ENCODE results near the gene FAM200A. TPM values are rescaled to one million over a fixed set of nuclear protein-coding genes. Genes with fewer than 3 reads are reported as not detected.

Gene FAM200A
- total and polyA plus RNA-seq, 2 of the 13 experiments (the other 11 are each of a cell fraction or from before 2014, with no cell fraction given): 4.7 to 6.3 TPM

DNA sequence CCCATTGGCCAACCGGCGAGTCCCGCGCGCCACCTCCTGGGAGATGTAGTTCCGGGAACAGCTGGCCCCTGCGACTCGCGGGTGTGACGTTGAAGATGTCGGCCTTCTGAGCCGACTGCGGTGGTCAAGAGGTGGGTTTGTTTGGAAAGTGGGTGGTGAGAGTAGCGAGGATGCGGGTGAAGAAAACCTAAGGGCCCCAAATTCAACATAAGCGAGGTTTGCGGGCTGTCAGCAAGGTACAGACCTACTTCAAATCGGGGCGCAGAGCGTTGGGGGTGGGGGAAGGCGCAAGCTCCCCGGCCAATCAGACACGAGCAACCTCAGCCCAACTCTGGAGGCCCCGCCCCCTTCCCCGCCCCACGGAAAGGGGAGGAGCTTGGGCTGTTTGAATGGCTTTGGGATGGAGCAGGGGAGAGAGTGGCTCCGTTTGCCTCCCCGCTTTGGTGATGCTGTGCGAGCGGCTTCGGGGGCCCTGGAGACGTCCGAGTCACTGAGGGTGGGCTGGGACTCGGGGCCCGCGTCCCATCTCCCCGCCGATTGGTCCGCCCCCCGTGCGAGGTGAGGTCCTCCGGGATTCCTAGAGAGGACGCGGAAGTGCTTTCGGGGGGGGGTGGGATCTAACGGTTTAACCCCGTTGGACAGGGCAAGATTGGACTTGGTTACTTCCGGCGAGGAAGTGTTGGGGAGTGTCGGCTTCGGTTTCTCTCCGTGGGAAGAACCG is 47.2 kb downstream of the FAM200A start, which contains the start of gene ZKSCAN5 (continued):
- TF ChIP-seq, protein P1, sequence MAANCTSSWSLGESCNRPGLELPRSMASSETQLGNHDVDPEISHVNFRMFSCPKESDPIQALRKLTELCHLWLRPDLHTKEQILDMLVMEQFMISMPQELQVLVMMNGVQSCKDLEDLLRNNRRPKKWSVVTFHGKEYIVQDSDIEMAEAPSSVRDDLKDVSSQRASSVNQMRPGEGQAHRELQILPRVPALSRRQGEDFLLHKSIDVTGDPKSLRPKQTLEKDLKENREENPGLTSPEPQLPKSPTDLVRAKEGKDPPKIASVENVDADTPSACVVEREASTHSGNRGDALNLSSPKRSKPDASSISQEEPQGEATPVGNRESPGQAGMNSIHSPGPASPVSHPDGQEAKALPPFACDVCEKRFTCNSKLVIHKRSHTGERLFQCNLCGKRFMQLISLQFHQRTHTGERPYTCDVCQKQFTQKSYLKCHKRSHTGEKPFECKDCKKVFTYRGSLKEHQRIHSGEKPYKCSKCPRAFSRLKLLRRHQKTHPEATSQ (CRISPR knock-in tag; IDR thresholded peaks at IDR 0.05; ENCODE audit: borderline replicate concordance): no peak
- TF ChIP-seq, protein P2, sequence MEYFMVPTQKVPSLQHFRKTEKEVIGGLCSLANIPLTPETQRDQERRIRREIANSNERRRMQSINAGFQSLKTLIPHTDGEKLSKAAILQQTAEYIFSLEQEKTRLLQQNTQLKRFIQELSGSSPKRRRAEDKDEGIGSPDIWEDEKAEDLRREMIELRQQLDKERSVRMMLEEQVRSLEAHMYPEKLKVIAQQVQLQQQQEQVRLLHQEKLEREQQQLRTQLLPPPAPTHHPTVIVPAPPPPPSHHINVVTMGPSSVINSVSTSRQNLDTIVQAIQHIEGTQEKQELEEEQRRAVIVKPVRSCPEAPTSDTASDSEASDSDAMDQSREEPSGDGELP (IDR thresholded peaks at IDR 0.05; ENCODE audit: borderline replicate concordance, low read depth): peak; percentile 78; the same call in 1 of the 2 replicates
- no peak for TF ChIP-seq MED1 (CRISPR knock-in tag; IDR thresholded peaks at IDR 0.05)
- no peak for TF ChIP-seq NKX3-1 (CRISPR knock-in tag; IDR thresholded peaks at IDR 0.05)
- TF ChIP-seq, protein P3, sequence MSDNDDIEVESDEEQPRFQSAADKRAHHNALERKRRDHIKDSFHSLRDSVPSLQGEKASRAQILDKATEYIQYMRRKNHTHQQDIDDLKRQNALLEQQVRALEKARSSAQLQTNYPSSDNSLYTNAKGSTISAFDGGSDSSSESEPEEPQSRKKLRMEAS (IDR thresholded peaks at IDR 0.05): peak; percentile 55
- 0 out of 2 replicates have a peak, but pooled peaks have one; percentile 30 for TF ChIP-seq ZNF335 (CRISPR knock-in tag; IDR thresholded peaks at IDR 0.05)
- TF ChIP-seq, protein P4, sequence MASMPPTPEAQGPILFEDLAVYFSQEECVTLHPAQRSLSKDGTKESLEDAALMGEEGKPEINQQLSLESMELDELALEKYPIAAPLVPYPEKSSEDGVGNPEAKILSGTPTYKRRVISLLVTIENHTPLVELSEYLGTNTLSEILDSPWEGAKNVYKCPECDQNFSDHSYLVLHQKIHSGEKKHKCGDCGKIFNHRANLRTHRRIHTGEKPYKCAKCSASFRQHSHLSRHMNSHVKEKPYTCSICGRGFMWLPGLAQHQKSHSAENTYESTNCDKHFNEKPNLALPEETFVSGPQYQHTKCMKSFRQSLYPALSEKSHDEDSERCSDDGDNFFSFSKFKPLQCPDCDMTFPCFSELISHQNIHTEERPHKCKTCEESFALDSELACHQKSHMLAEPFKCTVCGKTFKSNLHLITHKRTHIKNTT (CRISPR knock-in tag; IDR thresholded peaks at IDR 0.05): no peak
- TF ChIP-seq ZNF570 (CRISPR knock-in tag; IDR thresholded peaks at IDR 0.05; ENCODE audit: borderline replicate concordance): no peak
- no peak; the same call in 1 of the 2 replicates for TF ChIP-seq KLF12 (CRISPR knock-in tag; IDR thresholded peaks at IDR 0.05; ENCODE audit: borderline replicate concordance)
- TF ChIP-seq ZNF230 (CRISPR knock-in tag; IDR thresholded peaks at IDR 0.05): no peak; the same call in 1 of the 2 replicates
- peak; percentile 66; the same call in 1 of the 2 replicates for TF ChIP-seq HOXD1 (CRISPR knock-in tag; IDR thresholded peaks at IDR 0.05)
- TF ChIP-seq RFXAP (CRISPR knock-in tag; IDR thresholded peaks at IDR 0.05; ENCODE audit: borderline replicate concordance): peak; percentile 17; the same call in 1 of the 2 replicates
- no peak; the same call in 1 of the 2 replicates for TF ChIP-seq ISL2 (CRISPR knock-in tag; IDR thresholded peaks at IDR 0.05)
- TF ChIP-seq RARA (CRISPR knock-in tag; IDR thresholded peaks at IDR 0.05): 0 out of 2 replicates have a peak, but pooled peaks have one; percentile 17
- no peak for TF ChIP-seq ZNF782 (CRISPR knock-in tag; IDR thresholded peaks at IDR 0.05; ENCODE audit: borderline replicate concordance)
- TF ChIP-seq WIZ (CRISPR knock-in tag; IDR thresholded peaks at IDR 0.05): 0 out of 2 replicates have a peak, but pooled peaks have one; percentile 25
- TF ChIP-seq KAT2B (IDR thresholded peaks at IDR 0.05; ENCODE audit: borderline replicate concordance, low read depth, low read length): no peak
- TF ChIP-seq CHD4 (IDR thresholded peaks at IDR 0.05; ENCODE audit: borderline replicate concordance, low read length): no peak
- TF ChIP-seq SNAPC2 (CRISPR knock-in tag; IDR thresholded peaks at IDR 0.05): no peak
- TF ChIP-seq, protein P5, sequence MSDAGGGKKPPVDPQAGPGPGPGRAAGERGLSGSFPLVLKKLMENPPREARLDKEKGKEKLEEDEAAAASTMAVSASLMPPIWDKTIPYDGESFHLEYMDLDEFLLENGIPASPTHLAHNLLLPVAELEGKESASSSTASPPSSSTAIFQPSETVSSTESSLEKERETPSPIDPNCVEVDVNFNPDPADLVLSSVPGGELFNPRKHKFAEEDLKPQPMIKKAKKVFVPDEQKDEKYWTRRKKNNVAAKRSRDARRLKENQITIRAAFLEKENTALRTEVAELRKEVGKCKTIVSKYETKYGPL (CRISPR knock-in tag; IDR thresholded peaks at IDR 0.05): no peak
- no peak for TF ChIP-seq ZNF703 (CRISPR knock-in tag; IDR thresholded peaks at IDR 0.05; ENCODE audit: borderline replicate concordance)
- TF ChIP-seq, protein P6, sequence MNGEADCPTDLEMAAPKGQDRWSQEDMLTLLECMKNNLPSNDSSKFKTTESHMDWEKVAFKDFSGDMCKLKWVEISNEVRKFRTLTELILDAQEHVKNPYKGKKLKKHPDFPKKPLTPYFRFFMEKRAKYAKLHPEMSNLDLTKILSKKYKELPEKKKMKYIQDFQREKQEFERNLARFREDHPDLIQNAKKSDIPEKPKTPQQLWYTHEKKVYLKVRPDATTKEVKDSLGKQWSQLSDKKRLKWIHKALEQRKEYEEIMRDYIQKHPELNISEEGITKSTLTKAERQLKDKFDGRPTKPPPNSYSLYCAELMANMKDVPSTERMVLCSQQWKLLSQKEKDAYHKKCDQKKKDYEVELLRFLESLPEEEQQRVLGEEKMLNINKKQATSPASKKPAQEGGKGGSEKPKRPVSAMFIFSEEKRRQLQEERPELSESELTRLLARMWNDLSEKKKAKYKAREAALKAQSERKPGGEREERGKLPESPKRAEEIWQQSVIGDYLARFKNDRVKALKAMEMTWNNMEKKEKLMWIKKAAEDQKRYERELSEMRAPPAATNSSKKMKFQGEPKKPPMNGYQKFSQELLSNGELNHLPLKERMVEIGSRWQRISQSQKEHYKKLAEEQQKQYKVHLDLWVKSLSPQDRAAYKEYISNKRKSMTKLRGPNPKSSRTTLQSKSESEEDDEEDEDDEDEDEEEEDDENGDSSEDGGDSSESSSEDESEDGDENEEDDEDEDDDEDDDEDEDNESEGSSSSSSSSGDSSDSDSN (CRISPR knock-in tag; IDR thresholded peaks at IDR 0.05): no peak
- peak; percentile 69 for TF ChIP-seq YY1 (IDR thresholded peaks at IDR 0.05; ENCODE audit: insufficient read depth, insufficient replicate concordance, low read depth, low read length)
- peak; percentile 77 for TF ChIP-seq SPEN (CRISPR knock-in tag; IDR thresholded peaks at IDR 0.05; ENCODE audit: low read depth)

All from HepG2 (cell line).